ENCODE data around the gene PAK6.

PAK6 gene

GRCh38 chr15:40280260-40281056, 41.6 kb downstream of the PAK6 start:
- Histone ChIP-seq H3K4me3 (ENCODE audit: low read length) (no peak overlapping the region), H3K36me3 (ENCODE audit: insufficient read depth, low read length) (no peaks in the 10 kb centered on the region), H2AFZ (ENCODE audit: low read depth, low read length) (no peak overlapping the region), H3K9me3 (ENCODE audit: low read length) (peaks cover 2% of the 10 kb centered on the region), H3K4me1 (ENCODE audit: insufficient read depth, low read length) (peaks cover 24% of the 10 kb centered on the region), H3K27me3 (ENCODE audit: insufficient read depth, low read length) (no peaks in the 10 kb centered on the region)

DNA sequence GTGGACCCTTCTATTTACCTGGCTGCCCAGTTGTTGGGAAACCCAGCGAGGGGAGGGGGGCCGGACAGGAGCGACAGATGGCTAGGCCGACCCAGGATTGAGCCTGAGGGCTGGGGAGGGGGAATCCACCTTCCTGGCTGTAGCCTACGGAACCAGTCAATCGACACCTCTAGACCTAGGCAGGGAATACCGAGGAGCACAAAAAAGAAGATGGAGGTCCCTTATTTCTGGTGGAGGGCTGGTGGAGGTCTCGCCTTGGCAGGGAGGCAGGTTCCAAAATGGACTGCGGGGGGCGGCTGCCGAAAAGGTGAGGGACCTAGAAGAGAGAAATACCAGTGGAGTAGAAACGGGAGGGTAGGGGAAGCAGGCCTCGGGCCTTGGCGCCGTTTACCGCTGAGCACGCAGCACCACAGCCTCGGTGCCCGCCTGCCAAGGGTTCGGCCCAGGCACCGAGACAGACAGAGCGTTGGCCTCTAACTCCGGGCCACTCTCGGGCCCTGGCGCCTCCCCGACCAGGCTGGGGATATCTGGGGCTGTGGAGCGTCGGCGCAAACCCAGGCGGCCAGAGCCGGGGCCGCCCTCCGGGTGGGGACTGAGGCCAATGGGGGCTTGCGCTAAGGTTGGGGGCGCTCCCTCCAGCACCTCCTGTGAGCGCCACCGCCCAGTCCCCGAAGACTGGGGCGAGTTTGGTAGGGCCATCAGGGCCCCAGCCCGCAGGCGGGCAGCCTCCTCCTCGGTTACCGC, 42.4 kb downstream of the PAK6 start:
- Histone ChIP-seq H3K9me3 (ENCODE audit: low read length) (peaks cover 2% of the 10 kb centered on the region), H3K27me3 (ENCODE audit: insufficient read depth, low read length) (no peaks in the 10 kb centered on the region), H3K4me3 (ENCODE audit: low read length) (no peak overlapping the region), H3K4me1 (ENCODE audit: insufficient read depth, low read length) (peaks cover 32% of the 10 kb centered on the region), H3K36me3 (ENCODE audit: insufficient read depth, low read length) (no peaks in the 10 kb centered on the region), H2AFZ (ENCODE audit: low read depth, low read length) (no peak overlapping the region)

GRCh38 chr15:40281801-40282146, 42.9 kb downstream of the PAK6 start:
- no peak overlapping the region for H2AFZ ChIP-seq (ENCODE audit: low read depth, low read length)
- H3K27me3 ChIP-seq (ENCODE audit: insufficient read depth, low read length) = no peaks in the 10 kb centered on the region
- no peaks in the 10 kb centered on the region for H3K36me3 ChIP-seq (ENCODE audit: insufficient read depth, low read length)
- peaks cover 38% of the 10 kb centered on the region for H3K4me1 ChIP-seq (ENCODE audit: insufficient read depth, low read length)
- H3K4me3 ChIP-seq (ENCODE audit: low read length) = no peak overlapping the region
- H3K9me3 ChIP-seq (ENCODE audit: low read length) = peaks cover 2% of the 10 kb centered on the region

GRCh38 chr15:40282147-40282868, 43.4 kb downstream of the PAK6 start:
- Histone ChIP-seq H2AFZ (ENCODE audit: low read depth, low read length) (no peak overlapping the region), H3K9me3 (ENCODE audit: low read length) (peaks cover 2% of the 10 kb centered on the region), H3K4me1 (ENCODE audit: insufficient read depth, low read length) (peaks cover 42% of the 10 kb centered on the region), H3K27me3 (ENCODE audit: insufficient read depth, low read length) (no peaks in the 10 kb centered on the region), H3K4me3 (ENCODE audit: low read length) (no peak overlapping the region), H3K36me3 (ENCODE audit: insufficient read depth, low read length) (no peaks in the 10 kb centered on the region)

- Histone ChIP-seq H3K4me3 (ENCODE audit: low read length) (no peak within 1 kb of the TSS), H3K27me3 (ENCODE audit: insufficient read depth, low read length) (no peaks in the 10 kb centered on the region), H3K36me3 (ENCODE audit: insufficient read depth, low read length) (no peaks in the 10 kb centered on the region), H3K4me1 (ENCODE audit: insufficient read depth, low read length) (peaks cover 42% of the 10 kb centered on the region), H2AFZ (ENCODE audit: low read depth, low read length) (no peak within 1 kb of the TSS), H3K9me3 (ENCODE audit: low read length) (peaks cover 2% of the 10 kb centered on the region)
These were observed 44.2 kb downstream of the PAK6 start, which contains the start of gene ANKRD63 for GRCh38 chr15:40282869-40283614. Gene ANKRD63, minus strand, starts transcription at chr15:40283064. Its CDS starts 478 bp downstream, at chr15:40282586.

DNA sequence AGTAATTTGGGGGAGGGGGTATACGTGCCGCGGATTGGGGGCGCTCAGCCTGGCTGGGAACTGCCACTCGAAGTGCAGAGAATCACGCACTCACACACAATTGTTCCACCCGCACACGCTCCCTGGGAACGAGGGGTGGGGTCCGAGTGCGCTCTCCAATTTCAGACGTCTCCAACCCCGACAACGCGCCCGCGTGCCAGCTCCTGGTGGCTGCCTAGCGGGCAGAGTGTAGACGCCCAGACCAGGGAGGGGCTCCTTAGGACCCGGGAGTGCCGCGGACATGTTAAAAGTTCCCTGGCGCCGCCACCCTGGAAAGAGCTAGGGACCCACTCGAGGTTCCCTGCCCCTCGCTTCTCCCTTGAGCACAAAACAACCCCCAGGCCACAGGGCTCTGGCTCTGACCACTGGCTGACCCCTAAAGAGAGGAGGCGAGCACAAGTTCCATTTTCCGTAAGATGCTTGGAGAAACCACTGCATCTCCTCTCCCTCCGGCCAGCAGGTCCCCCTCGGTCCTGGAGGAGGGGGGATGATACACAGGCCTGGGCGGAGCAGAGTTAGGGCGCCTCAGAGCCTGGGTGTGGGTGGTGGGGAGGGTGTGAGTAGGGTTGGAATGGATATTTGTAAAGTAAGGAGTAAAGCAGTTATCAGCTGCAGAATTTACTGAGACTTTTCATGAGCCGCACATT, 44.9 kb downstream of the PAK6 start:
- Histone ChIP-seq H3K4me3 (ENCODE audit: low read length) (no peak overlapping the region), H2AFZ (ENCODE audit: low read depth, low read length) (no peak overlapping the region), H3K27me3 (ENCODE audit: insufficient read depth, low read length) (no peaks in the 10 kb centered on the region), H3K4me1 (ENCODE audit: insufficient read depth, low read length) (peaks cover 35% of the 10 kb centered on the region), H3K9me3 (ENCODE audit: low read length) (peaks cover 2% of the 10 kb centered on the region), H3K36me3 (ENCODE audit: insufficient read depth, low read length) (no peaks in the 10 kb centered on the region)

GRCh38 chr15:40285151-40285550, 46.3 kb downstream of the PAK6 start:
- Histone ChIP-seq H3K4me1 (ENCODE audit: insufficient read depth, low read length) (peaks cover 27% of the 10 kb centered on the region), H3K4me3 (ENCODE audit: low read length) (no peak overlapping the region), H3K9me3 (ENCODE audit: low read length) (peaks cover 2% of the 10 kb centered on the region), H3K36me3 (ENCODE audit: insufficient read depth, low read length) (no peaks in the 10 kb centered on the region), H2AFZ (ENCODE audit: low read depth, low read length) (no peak overlapping the region), H3K27me3 (ENCODE audit: insufficient read depth, low read length) (no peaks in the 10 kb centered on the region)

DNA sequence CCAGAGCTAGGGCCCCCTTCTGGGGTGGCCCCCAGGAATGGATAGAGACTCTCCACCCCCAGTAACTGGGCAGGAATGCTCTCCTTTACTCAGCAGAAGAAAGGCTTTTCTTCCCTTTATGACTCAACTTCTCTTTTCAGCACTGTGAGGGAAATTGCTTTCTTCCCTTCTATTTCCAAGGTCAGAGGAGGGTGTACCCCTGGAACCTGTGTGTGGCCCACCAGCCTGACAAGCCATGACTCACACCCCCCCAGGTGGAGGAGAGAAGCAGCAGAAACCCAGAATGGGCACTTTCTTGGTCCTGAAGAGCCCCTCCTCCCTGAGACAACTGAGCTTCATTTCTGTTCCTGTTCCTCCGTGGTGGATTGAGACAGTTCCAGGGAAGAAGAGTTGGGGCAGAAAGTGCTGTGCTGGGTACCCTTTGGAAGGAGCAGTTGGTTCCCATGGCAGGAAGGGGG, 46.7 kb downstream of the PAK6 start:
- H3K27me3 ChIP-seq (ENCODE audit: insufficient read depth, low read length) = no peaks in the 10 kb centered on the region
- peaks cover 31% of the 10 kb centered on the region for H3K4me1 ChIP-seq (ENCODE audit: insufficient read depth, low read length)
- peak overlapping the region; percentile 17 for H2AFZ ChIP-seq (ENCODE audit: low read depth, low read length)
- H3K9me3 ChIP-seq (ENCODE audit: low read length) = peaks cover 2% of the 10 kb centered on the region
- no peak overlapping the region for H3K4me3 ChIP-seq (ENCODE audit: low read length)
- H3K36me3 ChIP-seq (ENCODE audit: insufficient read depth, low read length) = no peaks in the 10 kb centered on the region

DNA sequence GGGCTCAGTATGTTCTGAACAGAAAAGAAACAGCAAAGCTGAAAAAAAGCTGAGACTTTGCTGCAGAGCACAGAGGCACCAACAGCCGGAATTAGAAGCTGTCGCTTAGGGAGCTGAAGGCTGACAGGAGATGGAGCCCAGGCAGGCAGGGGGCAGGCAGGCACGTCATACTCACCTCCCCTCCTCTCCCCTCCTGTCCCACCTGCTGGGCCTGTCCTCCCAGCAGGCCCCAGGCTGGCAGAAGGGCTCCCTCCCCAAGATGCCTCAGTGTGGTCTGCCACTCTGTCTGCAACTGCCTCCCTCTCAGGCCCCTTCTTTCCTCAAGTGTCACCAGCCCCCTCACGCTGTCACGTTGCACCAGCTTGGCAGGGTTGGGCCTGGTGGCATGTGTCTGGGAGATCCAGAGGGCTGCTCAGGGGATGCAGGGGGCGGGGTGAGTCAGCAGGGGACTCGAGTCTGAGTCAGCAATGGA, 47.2 kb downstream of the PAK6 start:
- Histone ChIP-seq H3K27me3 (ENCODE audit: insufficient read depth, low read length) (no peaks in the 10 kb centered on the region), H2AFZ (ENCODE audit: low read depth, low read length) (peak overlapping the region; percentile 17), H3K9me3 (ENCODE audit: low read length) (no peaks in the 10 kb centered on the region), H3K4me1 (ENCODE audit: insufficient read depth, low read length) (peaks cover 32% of the 10 kb centered on the region), H3K4me3 (ENCODE audit: low read length) (no peak overlapping the region), H3K36me3 (ENCODE audit: insufficient read depth, low read length) (no peaks in the 10 kb centered on the region)

GRCh38 chr15:40286794-40287193, 47.9 kb downstream of the PAK6 start:
- H3K4me1 ChIP-seq (ENCODE audit: insufficient read depth, low read length) = peaks cover 32% of the 10 kb centered on the region
- H3K27me3 ChIP-seq (ENCODE audit: insufficient read depth, low read length) = no peaks in the 10 kb centered on the region
- H3K36me3 ChIP-seq (ENCODE audit: insufficient read depth, low read length) = no peaks in the 10 kb centered on the region
- H2AFZ ChIP-seq (ENCODE audit: low read depth, low read length) = no peak overlapping the region
- H3K9me3 ChIP-seq (ENCODE audit: low read length) = no peaks in the 10 kb centered on the region
- no peak overlapping the region for H3K4me3 ChIP-seq (ENCODE audit: low read length)

GRCh38 chr15:40287505-40287904, 48.6 kb downstream of the PAK6 start:
- Histone ChIP-seq H3K4me1 (ENCODE audit: insufficient read depth, low read length) (peaks cover 32% of the 10 kb centered on the region), H3K9me3 (ENCODE audit: low read length) (no peaks in the 10 kb centered on the region), H3K4me3 (ENCODE audit: low read length) (no peak overlapping the region), H3K27me3 (ENCODE audit: insufficient read depth, low read length) (no peaks in the 10 kb centered on the region), H3K36me3 (ENCODE audit: insufficient read depth, low read length) (no peaks in the 10 kb centered on the region), H2AFZ (ENCODE audit: low read depth, low read length) (no peak overlapping the region)

- H3K9me3 ChIP-seq (ENCODE audit: low read length) = no peaks in the 10 kb centered on the region
These were observed 49.1 kb downstream of the PAK6 start for GRCh38 chr15:40287968-40288367.

More at GRCh38 chr15:40287968-40288367, 49.1 kb downstream of the PAK6 start:
- Histone ChIP-seq H2AFZ (ENCODE audit: low read depth, low read length) (no peak overlapping the region), H3K36me3 (ENCODE audit: insufficient read depth, low read length) (no peaks in the 10 kb centered on the region), H3K4me1 (ENCODE audit: insufficient read depth, low read length) (peaks cover 37% of the 10 kb centered on the region), H3K4me3 (ENCODE audit: low read length) (no peak overlapping the region), H3K27me3 (ENCODE audit: insufficient read depth, low read length) (no peaks in the 10 kb centered on the region)

All from neuron (in vitro differentiated cells).